GM21717 (cell line): ENCODE results near the gene XRN2.
A peak's percentile ranks its signal among the peaks of the same experiment; 100 is the strongest.

Experiments used
- ATAC-seq: cut with Tn5 transposase; IDR thresholded peaks from one replicate; pipeline ENCODE4 v1.9.1; 2021; ENCODE audit warnings: mild to moderate bottlenecking, moderate library complexity; ENCODE audit not compliant: unreplicated experiment

The XRN2 gene

GRCh38 chr20:21291026-21291425 lies 12.1 kb upstream of the XRN2 start:
- ATAC-seq = no peak

DNA sequence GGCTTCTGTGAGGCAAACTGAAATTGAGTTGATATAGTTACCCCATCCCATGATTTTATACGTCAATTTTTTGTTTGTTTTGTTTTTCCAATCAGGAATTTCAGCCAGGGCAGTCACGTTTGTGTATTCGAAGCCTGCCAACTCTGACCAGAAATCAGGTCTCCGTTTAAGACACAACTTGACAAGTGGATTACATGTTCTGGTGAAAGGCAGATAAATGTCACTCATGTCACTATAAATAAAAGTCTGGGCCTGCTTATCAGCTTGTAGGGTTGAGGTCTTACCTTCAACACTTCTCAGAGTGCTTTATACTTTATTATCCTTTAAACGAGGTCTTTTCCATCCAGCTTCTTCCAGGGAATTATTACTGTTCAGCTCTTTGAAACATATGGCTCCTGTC lies 8.4 kb upstream of the XRN2 start:
- no peak for ATAC-seq

- no peak for ATAC-seq
Observed at GRCh38 chr20:21301940-21302663, 1.0 kb upstream of the XRN2 start.

- peak; percentile 28 for ATAC-seq
Observed at GRCh38 chr20:21302664-21303060, 469 bp upstream of the XRN2 start.

DNA sequence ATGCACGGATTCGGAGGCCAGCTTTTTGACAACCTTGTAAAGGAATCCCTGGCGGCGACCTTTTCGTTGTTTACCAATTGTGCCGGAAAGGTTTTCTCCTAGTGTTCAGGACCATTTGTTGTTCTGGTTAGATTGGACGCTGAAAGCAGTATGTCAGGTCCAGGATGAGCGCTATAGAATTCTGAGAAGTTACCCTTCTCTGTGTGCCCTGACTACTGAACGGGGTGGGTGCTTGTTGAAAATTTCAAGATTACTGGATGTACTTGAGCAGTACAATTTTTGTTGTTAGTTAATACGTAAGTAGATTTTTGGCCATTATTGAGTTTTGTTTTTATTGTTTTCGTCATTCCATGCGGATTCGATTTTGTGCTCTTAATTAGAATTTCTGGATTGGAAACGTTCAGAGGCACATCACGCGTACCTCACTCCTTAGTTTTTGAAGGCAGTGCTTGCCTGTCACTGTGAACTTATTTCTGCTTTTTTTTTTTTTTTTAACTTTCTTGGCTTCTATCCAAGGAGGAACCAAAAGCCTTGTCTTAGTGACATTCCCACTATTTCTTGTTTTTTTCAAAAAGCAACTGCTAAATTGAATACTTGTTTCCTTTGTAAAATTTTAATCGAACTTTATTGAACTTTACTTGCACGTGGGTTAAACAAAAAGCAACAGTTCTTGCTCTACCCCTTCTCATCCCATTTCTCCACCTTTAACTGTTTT lies 898 bp downstream of the XRN2 start:
- no peak for ATAC-seq

DNA sequence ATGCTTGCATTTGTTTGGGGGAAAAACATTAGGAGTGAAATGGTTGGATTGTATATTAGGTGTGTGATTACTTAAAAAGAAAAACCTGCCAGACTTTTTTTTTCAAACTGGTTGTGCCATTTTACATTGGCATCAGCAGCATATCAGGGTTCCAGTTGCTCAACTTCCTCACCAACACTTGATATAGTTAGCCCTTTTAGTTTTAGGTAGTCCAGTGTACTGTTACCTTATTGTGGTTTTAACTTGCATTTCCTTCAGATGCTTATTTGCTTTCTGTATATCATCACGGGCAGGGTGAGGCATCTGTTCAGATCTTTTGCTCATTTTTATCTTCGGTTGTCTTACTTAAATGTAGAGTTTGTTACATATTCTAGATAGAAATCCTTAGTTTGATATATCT lies 5.2 kb downstream of the XRN2 start:
- no peak for ATAC-seq

- ATAC-seq = no peak
Observed at GRCh38 chr20:21309678-21310467, 6.7 kb downstream of the XRN2 start.

- ATAC-seq = no peak
Observed at GRCh38 chr20:21312813-21313474, 9.8 kb downstream of the XRN2 start.

GRCh38 chr20:21315138-21315537 lies 12.0 kb downstream of the XRN2 start:
- peak; percentile 77 for ATAC-seq

- ATAC-seq = no peak
Observed at GRCh38 chr20:21322083-21322710, 19.1 kb downstream of the XRN2 start.

DNA sequence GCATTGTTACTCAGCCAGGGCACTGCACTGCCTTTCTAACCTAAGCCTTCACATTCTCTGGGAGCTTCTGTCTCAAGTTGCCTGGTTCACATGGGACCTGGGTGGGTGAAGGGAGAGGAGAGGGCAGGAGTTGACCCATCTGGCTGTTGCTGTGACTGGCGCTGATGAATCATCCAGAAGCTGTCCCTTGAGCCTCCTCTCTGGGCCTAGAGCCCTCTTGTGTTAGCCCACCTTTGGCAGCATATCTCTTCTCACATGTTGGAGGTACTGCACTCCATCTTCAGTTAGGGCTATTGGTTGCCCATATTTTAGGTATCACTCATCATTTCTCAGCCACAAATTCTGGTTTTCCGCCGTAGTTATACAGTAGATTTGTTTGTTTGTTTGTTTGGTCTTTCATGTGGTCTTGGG lies 19.8 kb downstream of the XRN2 start:
- ATAC-seq = no peak

GRCh38 chr20:21323640-21324039 lies 20.5 kb downstream of the XRN2 start:
- no peak for ATAC-seq

GRCh38 chr20:21324126-21324525 lies 21.0 kb downstream of the XRN2 start:
- ATAC-seq = no peak

DNA sequence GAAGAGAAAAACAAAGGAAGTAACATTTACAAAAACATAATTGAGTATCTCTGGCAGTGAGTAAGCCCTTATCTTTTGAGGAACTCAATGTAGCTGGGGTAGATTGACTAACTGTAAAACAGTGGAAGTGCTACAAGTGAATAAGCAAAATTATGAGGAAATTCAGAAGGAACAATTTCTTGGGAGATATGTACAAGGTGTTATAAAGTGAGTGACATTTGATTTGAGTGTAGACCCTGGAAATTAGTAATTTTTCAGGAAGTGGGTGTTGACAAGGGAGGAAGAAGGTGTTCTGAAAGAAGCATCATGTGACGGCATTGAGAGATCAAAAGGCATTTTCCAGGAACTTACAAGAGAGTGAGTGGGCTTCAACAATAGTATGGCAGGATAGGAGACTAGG lies 22.2 kb downstream of the XRN2 start:
- no peak for ATAC-seq

DNA sequence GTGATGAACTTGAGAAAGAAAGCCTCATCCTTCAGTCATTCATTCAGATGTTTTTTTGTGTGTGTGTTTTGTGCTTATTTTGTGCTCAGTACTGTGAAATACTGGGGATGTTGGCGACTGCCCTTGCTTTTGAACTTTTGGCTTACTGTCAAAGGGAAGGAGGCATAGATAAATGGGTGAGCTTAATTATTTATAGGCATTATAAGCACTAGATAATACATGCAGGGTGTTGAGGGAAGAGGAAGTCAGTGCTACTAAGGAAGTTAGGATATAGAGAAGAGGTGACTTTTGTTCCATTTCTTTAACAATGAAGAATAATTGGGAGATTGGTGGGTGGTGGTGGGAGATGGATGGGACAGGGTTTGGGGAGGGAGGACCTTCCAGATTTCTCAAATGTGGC lies 23.6 kb downstream of the XRN2 start:
- no peak for ATAC-seq

DNA sequence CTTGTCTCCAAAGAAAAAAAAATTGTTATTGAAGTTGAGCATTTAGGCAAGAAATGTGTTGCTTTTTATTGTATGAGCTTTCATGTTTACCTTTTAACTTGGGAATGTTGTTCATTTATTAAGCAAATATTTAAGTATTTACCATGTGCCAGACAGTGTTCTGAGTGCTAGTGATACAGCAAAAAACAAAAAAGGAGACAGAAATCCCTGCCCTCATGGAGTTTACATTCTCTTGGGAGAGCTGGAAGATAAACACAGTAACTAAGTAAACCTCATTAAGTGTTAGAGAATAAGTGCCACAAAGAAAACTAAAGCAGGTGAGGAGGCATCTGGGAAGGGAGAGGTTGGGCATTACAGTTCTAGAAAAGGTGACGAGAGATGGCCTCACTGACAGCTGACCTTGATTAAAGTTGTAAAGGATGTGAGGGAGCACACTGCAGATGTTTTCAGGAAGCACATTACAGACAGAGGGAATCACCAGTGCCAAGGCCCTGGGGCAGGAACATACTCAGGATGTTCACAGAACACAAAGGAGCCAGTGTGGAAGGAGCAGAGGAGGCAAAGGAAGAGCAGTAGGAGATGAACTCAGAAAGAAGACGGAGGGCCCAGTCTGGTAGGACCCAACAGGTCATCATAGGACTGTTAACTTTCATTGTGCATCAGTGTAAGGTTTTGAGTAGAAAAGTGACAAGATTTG lies 33.5 kb downstream of the XRN2 start:
- ATAC-seq = no peak

DNA sequence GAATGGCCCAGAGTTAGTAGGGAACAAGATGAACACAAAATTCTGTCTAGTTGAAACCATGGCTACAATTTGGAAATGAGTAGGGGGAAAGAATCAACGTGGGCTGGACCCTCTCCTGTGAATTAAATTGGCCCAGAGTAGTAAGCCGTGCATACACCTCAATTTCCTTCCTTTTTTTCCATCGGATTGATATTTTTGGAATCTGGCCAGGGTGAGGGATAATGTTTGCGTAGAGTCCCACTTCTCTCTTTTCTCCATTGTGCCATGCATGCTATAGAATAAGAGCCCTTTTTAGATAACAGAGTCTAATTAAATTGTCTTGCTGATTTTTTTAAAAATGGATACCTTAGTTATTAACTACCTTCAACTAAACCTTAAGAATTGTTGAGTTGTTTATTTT lies 35.2 kb downstream of the XRN2 start:
- no peak for ATAC-seq

DNA sequence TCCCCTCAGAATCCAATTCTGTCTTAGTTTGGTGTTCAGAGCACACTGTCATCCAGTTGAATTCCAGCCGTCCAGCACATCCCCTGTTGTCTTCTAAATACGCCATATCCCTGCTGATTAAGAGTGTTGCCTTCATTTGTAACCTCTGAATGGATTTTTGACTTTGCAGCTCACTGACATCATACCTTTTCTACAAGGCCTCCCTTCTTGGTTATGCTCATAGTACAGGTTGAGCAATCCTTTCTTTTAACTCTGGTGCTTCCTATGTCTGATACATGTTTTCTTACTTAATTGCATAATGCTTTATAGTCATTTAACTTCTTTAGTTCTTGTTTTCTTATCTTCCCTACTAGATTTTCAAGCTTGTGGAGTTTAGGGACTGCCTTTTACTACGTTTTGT lies 36.4 kb downstream of the XRN2 start:
- ATAC-seq = no peak

- no peak for ATAC-seq
Observed at GRCh38 chr20:21340991-21341697, 38.0 kb downstream of the XRN2 start.
